ENCODE results near the gene MAP7D1. TPM values are rescaled to one million over a fixed set of nuclear protein-coding genes. Genes with fewer than 3 reads are reported as not detected.

The MAP7D1 gene
- 100 to 1,000 TPM; 172 to 174 TPM for total RNA-seq

DNA sequence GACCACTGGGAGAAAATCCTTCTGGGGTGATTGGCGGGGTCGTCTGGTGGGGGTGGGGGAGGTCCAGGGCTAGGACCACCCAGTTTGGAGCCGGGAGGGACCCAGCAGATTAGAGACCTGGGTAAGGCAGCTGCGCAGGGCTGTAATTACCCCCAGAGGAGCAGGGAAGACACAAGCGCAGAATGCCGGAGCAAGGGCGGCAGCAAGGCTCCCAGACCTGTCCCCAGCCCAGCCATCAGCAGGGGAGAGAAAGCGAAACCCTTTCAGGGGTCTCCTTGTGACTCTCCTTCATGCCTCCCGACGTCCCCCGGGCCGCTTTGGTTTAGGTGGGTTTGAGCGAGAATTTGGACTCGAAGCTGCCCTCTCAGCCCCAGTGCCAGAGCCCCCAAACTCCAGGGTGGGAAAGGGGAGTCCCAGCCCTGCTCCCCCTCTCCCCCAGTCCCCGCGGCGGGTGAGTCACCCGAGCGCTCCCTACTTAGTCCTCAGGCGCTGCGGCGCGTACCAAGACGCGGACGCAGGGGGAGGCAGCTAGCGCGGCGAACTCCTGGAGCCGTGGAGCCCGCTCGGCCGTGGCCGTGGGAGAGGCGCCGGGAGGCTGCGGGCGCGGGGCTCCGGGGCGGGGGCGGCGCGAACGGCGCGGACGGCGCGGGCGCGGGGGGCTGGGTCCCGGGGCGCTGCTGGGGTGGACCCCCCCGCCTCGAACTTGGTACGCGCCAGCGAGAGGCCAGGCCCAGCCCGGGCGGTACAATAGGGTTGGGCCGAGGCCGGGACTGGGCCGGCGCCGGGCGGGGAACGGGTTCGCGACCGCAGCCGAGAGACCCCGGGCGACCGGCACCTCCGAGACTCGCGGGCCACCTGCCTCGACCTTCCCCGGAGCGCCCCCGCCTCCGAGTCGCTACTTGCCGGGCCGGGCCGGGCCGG is at the start of gene MAP7D1:
MAP7D1 (plus strand) TSS at position 753 of the 921 bp plus-strand sequence. CDS start 258 bp downstream, outside the sequence.
- ChIA-PET CTCF (interaction anchor here (0.5 to 1.9 kb wide), 5 partner anchors 32 to 145 kb away, joined by 3 to 9 read pairs (median 3); no protein-coding TSS in a partner anchor), POLR2A (interaction anchor here (1.1 to 2.6 kb wide), 3 partner anchors 14 to 68 kb away, joined by 3 to 11 read pairs (median 5); partner anchors contain the start of gene THRAP3)

- ChIA-PET CTCF (interaction anchor here (0.7 to 1.4 kb wide), 2 partner anchors 43 to 549 kb away, joined by 3 to 6 read pairs; partner anchors contain the start of gene TRAPPC3), POLR2A (no interaction called here)
Observed at GRCh38 chr1:36106269-36106668, 49.7 kb upstream of the MAP7D1 start.

GRCh38 chr1:36107394-36107793 is 48.6 kb upstream of the MAP7D1 start:
- ChIA-PET POLR2A (no interaction called here), CTCF (interaction anchor here (1.1 to 2.5 kb wide), 3 partner anchors 27 to 42 kb away, joined by 3 to 9 read pairs (median 6); partner anchors contain the start of gene TRAPPC3)

- ChIA-PET CTCF (interaction anchor here (2.5 kb wide), 1 partner anchor 26 kb away, joined by 9 read pairs; no protein-coding TSS in a partner anchor), POLR2A (no interaction called here)
Observed at GRCh38 chr1:36108314-36108713, 47.6 kb upstream of the MAP7D1 start.

DNA sequence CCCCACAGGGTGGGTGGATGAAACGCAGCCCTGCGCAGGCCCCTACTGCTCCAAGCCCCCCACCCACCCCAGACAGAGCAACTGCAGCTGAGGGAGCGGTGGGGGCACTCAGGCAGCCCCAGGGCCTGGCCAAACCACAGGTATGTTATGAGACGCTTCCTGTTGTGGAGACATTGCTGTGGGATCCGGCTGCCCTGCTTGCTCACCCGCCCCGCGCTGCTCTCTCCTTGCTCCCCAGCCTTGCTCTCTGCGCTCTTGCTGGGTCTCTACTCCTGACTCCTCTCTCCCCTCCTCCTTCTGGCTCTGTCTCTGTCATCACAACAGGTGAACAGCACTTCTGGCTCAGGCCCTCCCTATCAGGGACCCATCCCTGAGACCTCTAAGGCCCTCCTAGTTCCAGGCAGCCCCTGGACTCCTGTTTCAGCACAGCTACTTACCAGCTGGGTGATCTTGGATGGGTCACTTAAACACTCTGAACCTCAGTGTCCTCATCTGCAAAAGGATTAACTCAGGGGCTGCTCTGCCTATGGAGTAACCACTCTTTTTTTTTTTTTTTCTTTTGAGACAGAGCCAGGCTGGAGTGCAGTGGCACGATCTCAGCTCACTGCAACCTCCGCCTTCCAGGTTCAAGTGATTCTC is 46.8 kb upstream of the MAP7D1 start:
- ChIA-PET POLR2A (no interaction called here), CTCF (interaction anchor here (0.8 to 2.5 kb wide), 2 partner anchors 8 to 25 kb away, joined by 3 to 9 read pairs; no protein-coding TSS in a partner anchor)

GRCh38 chr1:36111151-36111550 is 44.8 kb upstream of the MAP7D1 start:
- CTCF ChIA-PET: interaction anchor here (1.4 to 2.7 kb wide), 2 partner anchors 11 to 23 kb away, joined by 4 to 16 read pairs; no protein-coding TSS in a partner anchor
- POLR2A ChIA-PET: interaction anchor here (1.0 kb wide), 1 partner anchor 34 kb away, joined by 3 read pairs; no protein-coding TSS in a partner anchor

DNA sequence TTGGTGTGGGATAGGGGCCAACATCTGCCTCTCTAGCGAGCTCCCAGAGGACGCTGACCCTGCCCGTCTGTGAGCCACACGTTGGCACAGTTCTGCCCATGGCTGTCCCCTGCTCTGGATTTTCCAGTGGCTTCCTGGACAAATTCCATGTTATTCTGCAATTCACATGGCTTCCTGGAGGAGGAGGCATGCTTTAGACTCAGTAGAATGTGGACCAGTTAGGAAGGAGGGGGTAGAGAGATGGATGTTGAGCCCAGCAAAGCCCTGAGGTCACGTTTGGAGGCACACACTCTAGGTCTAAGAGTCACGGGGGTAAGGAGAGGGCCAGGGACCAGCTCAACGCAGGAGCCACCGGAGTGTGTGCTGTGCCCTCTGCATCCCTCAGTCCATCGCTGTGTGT is 43.1 kb upstream of the MAP7D1 start:
- CTCF ChIA-PET: no interaction called here
- POLR2A ChIA-PET: no interaction called here

- ChIA-PET CTCF (no interaction called here), POLR2A (no interaction called here)
Observed at GRCh38 chr1:36114371-36114770, 41.6 kb upstream of the MAP7D1 start.

DNA sequence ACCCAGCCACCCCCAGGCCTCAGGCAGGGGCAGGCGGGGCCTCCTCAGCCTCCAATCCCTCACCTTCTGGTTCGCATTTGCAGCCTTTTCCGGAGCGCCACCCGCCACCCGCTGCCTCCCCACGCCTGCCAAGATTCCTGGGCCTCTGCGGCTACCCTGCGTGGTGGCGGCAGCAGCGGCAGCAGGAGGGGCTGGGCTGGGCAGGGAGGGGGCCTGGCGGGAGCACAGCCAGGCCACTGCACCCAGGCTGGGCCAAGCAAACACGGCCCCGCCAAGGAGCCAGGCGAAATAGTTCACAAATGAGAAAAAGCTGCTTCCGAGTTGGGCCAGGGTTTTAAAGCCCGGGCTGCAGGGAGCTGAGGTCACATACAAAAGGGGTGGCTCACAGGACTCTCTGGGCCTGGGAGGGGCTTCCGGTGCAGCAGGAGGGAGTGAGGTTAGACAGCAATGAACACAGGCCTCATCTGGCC is 40.7 kb upstream of the MAP7D1 start:
- CTCF ChIA-PET: interaction anchor here (0.9 kb wide), 1 partner anchor 19 kb away, joined by 3 read pairs; no protein-coding TSS in a partner anchor
- POLR2A ChIA-PET: no interaction called here

DNA sequence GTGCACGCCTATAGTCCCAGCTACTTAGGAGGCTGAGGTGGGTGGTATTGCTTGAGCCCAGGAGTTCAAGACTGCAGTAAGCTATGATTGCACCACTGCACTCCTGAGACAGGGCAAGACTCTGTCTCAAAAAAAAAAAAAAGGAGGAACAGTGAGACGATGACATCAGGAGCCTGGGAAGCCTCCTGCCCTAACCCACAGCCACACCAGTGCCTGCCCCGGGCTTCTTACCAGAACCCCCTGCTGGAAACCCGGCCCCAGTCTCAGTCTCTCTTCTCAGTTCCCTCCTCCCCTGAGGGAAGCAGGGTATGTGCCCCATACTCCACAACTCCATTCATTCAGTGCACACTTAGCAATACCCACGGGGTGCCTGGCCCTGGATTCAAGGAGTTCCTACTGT is 40.0 kb upstream of the MAP7D1 start:
- ChIA-PET POLR2A (no interaction called here), CTCF (interaction anchor here (0.6 to 0.9 kb wide), 2 partner anchors 19 to 154 kb away, joined by 3 read pairs; no protein-coding TSS in a partner anchor)

DNA sequence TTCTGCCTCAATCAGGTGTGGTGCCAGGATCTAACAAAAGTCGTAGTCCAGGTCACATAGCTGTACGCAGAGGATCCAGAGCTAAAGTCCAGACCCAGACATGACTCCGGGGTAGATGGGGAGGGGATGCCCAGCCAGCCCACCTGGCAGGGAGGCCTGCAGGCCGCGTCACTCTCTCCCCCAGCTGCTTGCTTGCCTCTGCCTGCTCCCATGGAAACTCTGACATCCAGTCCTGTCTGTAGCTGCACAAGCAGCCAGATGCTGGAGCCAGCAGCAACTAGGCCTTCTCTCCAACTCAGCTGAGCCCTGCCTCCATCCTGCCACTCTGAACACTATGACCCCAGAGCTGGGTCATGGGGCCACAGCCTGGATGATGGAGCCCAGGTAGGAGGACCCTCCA is 39.1 kb upstream of the MAP7D1 start:
- ChIA-PET CTCF (interaction anchor here (0.7 to 1.5 kb wide), 2 partner anchors 20 to 38 kb away, joined by 3 read pairs; no protein-coding TSS in a partner anchor), POLR2A (no interaction called here)

DNA sequence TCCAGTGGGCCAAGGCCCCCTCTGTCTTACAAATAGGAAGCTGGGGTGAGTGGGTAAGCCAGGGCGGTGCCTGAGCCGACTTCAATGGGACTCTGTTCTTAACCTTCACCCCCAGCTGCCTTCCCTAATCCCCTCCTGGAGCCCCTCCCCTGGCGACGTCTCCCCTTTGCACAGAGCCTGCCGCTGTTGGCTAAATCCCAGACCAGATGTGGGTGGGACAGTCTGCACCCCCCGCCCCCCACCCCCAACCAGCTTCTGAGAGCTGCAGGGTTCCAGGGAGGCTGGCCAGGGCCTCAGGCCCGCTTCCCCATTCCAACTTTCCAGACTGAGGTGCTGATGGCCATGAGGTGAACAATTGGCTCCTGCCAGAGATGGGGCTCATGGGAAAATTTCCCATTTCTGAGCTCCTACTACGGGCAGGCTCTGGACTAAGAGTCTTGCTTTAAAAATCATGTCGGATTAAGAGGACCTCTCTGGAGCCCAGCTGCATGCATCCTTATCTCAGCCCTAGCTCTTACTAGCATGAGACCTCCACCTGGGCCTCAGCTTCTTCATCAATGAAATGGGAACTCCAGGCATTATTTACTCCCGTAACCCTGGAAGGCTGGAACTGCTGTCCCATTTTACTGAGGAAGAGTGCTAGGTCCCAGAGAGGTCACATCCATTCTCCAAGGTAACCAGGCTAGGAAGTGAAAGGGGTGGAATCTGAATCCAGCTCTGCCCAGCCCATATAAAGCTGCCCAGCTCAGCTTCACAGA is 37.3 kb upstream of the MAP7D1 start:
- CTCF ChIA-PET: interaction anchor here (0.6 to 1.2 kb wide), 4 partner anchors 16 to 157 kb away, joined by 3 to 7 read pairs (median 5); no protein-coding TSS in a partner anchor
- POLR2A ChIA-PET: interaction anchor here (0.7 kb wide), 1 partner anchor 9 kb away, joined by 7 read pairs; no protein-coding TSS in a partner anchor

DNA sequence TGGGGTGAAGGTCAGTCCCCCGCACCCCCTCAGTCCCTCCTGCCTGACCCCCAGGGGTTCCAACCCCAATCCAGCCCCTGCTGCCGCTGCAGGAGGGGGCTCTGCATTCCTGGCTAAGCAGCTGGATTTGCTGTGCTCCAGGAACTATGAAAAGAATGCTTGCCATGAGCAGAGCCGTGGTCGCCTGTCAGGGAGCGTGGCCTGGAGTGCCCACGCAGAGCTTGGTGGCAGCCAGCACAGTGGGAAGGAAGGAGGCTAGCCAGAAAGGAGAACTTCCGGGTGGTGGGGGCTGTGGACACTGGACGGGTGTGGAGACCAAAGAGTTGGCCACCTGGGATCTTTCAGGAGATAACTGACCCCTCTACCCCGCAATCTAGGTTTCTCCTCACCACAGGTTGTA is 36.5 kb upstream of the MAP7D1 start:
- POLR2A ChIA-PET: no interaction called here
- CTCF ChIA-PET: interaction anchor here (0.7 to 1.0 kb wide), 2 partner anchors 15 to 19 kb away, joined by 3 to 7 read pairs; no protein-coding TSS in a partner anchor

GRCh38 chr1:36122062-36123030 is 33.6 kb upstream of the MAP7D1 start:
- ChIA-PET POLR2A (no interaction called here), CTCF (interaction anchor here (0.6 kb wide), 1 partner anchor 403 kb away, joined by 4 read pairs; no protein-coding TSS in a partner anchor)

- POLR2A ChIA-PET: no interaction called here
- CTCF ChIA-PET: no interaction called here
Observed at GRCh38 chr1:36123356-36123755, 32.6 kb upstream of the MAP7D1 start.

GRCh38 chr1:36124404-36125128 is 31.4 kb upstream of the MAP7D1 start:
- ChIA-PET CTCF (no interaction called here), POLR2A (no interaction called here)
